Activated T-cell treated with anti-CD3 and anti-CD28 coated beads for 24 hours (primary cell): ENCODE results near the gene PHF19.
A peak's percentile ranks its signal among the peaks of the same experiment; 100 is the strongest.

Experiments
- DNase-seq: peaks from one replicate; pipeline ENCODE4 v3.0.0-alpha.2; 2020; ENCODE audit warnings: low read depth

Gene PHF19

GRCh38 chr9:120891884-120892747 lies 15.1 kb upstream of the PHF19 start:
- no peak for DNase-seq

- DNase-seq = peak; percentile 59
Measured at GRCh38 chr9:120891245-120891883, 14.4 kb upstream of the PHF19 start.

GRCh38 chr9:120890320-120891244 lies 13.6 kb upstream of the PHF19 start:
- no peak for DNase-seq

- no peak for DNase-seq
Measured at GRCh38 chr9:120889606-120890271, 12.8 kb upstream of the PHF19 start.

- DNase-seq = no peak
Measured at GRCh38 chr9:120888626-120889025, 11.6 kb upstream of the PHF19 start.

GRCh38 chr9:120886490-120886967 lies 9.5 kb upstream of the PHF19 start:
- DNase-seq = no peak

- DNase-seq = no peak
Measured at GRCh38 chr9:120885958-120886357, 9.0 kb upstream of the PHF19 start.

GRCh38 chr9:120885457-120885856 lies 8.5 kb upstream of the PHF19 start:
- DNase-seq = no peak

GRCh38 chr9:120883608-120883996 lies 6.6 kb upstream of the PHF19 start:
- DNase-seq = no peak

- no peak for DNase-seq
Measured at GRCh38 chr9:120882935-120883607, 6.1 kb upstream of the PHF19 start.

- no peak for DNase-seq
Measured at GRCh38 chr9:120879446-120879845, 2.5 kb upstream of the PHF19 start.

GRCh38 chr9:120878188-120879130 lies 1.5 kb upstream of the PHF19 start:
- no peak for DNase-seq

GRCh38 chr9:120877276-120878034 lies 467 bp upstream of the PHF19 start:
- DNase-seq = peak; percentile 61

- peak; percentile 81 for DNase-seq
Measured at GRCh38 chr9:120875954-120876841, 790 bp downstream of the PHF19 start.

- no peak for DNase-seq
Measured at GRCh38 chr9:120875643-120875953, 1.4 kb downstream of the PHF19 start.

GRCh38 chr9:120875195-120875565 lies 1.8 kb downstream of the PHF19 start:
- DNase-seq = no peak

GRCh38 chr9:120874226-120875194 lies 2.5 kb downstream of the PHF19 start:
- no peak for DNase-seq
